ENCODE measurements around the gene EXOSC1.

GRCh38 chr10:97474918-97475317 is 29.1 kb upstream of the EXOSC1 start:
- TF ChIP-seq CTCF (conservative IDR thresholded peaks at IDR 0.05) (no peak), EZH2 (IDR thresholded peaks at IDR 0.05; ENCODE audit: low read depth) (no peak)

Data from PC-9 (cell line).